Brain pericyte (primary cell): ENCODE results near the gene MERTK.

Experiments
- DNase-seq: peaks from one replicate; pipeline ENCODE4 v3.0.0-alpha.2; 2012; ENCODE audit warnings: low read depth, low spot score

Gene MERTK

GRCh38 chr2:111977240-111977639 is 78.8 kb downstream of the MERTK start:
- no peak for DNase-seq

- no peak for DNase-seq
Measured at GRCh38 chr2:111978452-111979170, 80.2 kb downstream of the MERTK start.

GRCh38 chr2:111981666-111982065 is 83.3 kb downstream of the MERTK start:
- no peak for DNase-seq

GRCh38 chr2:111982822-111983221 is 84.4 kb downstream of the MERTK start:
- DNase-seq = no peak

GRCh38 chr2:111983478-111984212 is 85.2 kb downstream of the MERTK start:
- DNase-seq = no peak

GRCh38 chr2:111984213-111984604 is 85.8 kb downstream of the MERTK start:
- no peak for DNase-seq

- DNase-seq = no peak
Measured at GRCh38 chr2:111985514-111985913, 87.1 kb downstream of the MERTK start.

GRCh38 chr2:111986116-111986900 is 87.9 kb downstream of the MERTK start:
- no peak for DNase-seq

GRCh38 chr2:111990375-111990774 is 92.0 kb downstream of the MERTK start:
- no peak for DNase-seq

- no peak for DNase-seq
Measured at GRCh38 chr2:111990856-111991255, 92.4 kb downstream of the MERTK start.

- no peak for DNase-seq
Measured at GRCh38 chr2:111994042-111994441, 95.6 kb downstream of the MERTK start.

GRCh38 chr2:111995148-111995547 is 96.7 kb downstream of the MERTK start:
- no peak for DNase-seq

GRCh38 chr2:111999809-112000208 is 101.4 kb downstream of the MERTK start:
- no peak for DNase-seq

- DNase-seq = no peak
Measured at GRCh38 chr2:112000399-112001135, 102.2 kb downstream of the MERTK start.

- DNase-seq = no peak
Measured at GRCh38 chr2:112001136-112001715, 102.8 kb downstream of the MERTK start.

GRCh38 chr2:112001942-112002341 is 103.5 kb downstream of the MERTK start:
- no peak for DNase-seq

GRCh38 chr2:112003576-112004252 is 105.3 kb downstream of the MERTK start:
- no peak for DNase-seq

- no peak for DNase-seq
Measured at GRCh38 chr2:112004253-112004645, 105.8 kb downstream of the MERTK start.

- no peak for DNase-seq
Measured at GRCh38 chr2:112005406-112006075, 107.1 kb downstream of the MERTK start.

- no peak for DNase-seq
Measured at GRCh38 chr2:112006076-112006410, 107.6 kb downstream of the MERTK start.
